ENCODE data around the gene FAM210A.
"Not testable (repeated sequence)": the region's sequence is repeated elsewhere in the genome, so short reads cannot be mapped to it uniquely, and the experiment has no call there.

Gene FAM210A

GRCh38 chr18:13700153-13700552 is 26.2 kb downstream of the FAM210A start:
- no peak for DNase-seq

DNA sequence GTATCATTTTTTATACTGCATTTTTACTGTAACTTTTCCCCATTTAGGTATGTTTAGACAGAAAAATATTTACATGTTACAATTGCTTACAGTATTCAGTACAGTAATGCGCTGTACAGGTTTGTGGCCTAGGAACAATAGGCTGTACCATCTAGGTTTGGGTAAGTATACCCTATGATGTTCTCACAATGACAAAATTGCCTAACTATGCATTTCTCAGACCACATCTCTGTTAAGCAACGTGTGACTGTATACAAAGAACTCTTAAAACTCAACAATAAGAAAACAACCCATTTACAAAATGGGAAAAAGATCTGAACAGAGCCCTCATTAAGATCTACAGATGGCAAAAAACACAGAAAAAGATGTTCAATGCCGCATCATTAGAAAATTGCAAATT is 29.4 kb downstream of the FAM210A start:
- DNase-seq = no peak

DNA sequence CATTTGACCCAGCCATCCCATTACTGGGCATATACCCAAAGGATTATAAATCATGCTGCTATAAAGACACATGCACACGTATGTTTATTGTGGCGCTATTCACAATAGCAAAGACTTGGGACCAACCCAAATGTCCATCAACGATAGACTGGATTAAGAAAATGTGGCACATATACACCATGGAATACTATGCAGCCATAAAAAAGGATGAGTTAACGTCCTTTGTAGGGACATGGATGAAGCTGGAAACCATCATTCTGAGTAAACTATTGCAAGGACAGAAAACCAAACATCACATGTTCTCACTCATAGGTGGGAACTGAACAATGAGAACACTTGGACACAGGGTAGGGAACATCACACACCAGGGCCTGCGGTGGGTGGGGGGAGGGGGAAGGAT is 31.0 kb downstream of the FAM210A start:
- DNase-seq = not testable (repeated sequence)

DNA sequence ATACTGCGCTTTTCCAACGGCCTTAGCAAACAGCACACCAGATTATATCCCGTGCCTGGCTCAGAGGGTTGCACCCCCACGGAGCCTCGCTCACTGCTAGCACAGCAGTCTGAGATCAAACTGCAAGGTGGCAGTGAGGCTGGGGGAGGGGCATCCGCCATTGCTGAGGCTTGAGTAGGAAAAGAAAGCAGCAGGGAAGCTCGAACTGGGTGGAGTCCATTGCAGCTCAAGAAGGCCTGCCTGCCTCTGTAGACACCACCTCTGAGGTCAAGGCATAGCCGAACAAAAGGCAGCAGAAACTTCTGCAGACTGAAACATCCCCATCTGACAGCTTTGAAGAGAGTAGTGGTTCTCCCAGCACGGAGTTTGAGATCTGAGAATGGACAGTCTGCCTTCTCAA is 36.3 kb downstream of the FAM210A start:
- not testable (repeated sequence) for DNase-seq

DNA sequence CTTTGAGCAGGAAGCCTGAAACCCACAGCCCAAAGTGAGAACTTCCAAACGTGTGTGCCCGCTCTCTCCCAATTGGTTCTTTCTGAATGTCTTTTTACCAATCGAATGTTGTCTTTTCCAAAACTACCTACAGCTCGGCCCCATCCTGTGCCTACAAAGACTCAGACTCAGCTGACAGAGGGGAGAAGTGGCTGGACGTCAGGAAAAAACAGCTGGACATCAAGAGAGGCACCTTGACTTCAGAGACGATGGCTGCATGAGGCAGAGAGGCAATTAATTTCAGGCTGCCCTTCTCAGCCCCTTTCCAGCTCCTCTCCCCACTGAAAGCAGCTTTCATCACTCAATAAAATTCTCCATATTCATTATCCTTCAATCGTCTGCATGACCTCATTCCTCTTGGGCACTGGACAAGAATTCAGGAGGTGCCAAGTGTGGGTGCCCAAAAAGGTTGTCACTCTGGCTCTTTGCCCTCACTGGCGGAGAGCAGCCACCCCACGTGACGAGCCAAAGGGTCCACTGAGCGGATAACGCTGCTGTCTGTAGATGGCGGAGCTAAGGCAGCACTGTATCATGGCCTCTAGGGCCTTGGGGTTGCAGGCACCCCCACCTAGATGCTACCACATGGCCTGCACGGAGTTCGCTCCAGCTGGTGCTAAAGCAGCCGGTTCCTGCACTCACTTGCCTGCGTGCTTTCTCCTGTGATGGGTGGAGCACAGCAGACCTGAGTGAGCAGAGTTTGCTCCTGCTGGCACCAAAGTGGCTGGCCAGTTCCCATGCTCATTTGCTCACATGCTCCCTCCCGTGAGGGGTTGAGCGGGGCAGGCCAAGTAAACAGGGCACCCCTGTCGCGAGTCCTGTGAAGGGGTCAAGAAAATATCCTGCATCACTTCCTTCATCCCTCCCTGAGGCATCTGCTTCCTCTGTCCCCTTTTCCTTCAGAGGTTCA is 37.9 kb downstream of the FAM210A start:
- DNase-seq = no peak

DNA sequence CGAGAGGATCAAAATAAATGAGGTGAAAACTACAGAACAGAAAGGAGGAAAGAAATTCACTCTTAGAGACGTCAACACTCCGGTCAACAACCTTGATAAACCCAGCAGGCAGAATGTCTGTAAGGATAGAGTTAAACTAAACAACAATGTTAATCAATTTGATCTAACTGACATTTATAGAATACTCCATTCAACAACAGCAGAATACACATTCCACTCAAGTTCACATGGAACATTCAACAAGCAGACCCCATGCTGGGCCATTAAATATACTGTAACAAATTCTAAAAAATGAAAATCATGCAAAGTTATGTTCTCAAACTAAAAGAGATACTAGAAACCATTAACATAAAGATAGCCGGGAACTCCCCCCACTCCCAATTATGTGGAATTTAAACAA is 41.8 kb downstream of the FAM210A start:
- no peak for DNase-seq

DNA sequence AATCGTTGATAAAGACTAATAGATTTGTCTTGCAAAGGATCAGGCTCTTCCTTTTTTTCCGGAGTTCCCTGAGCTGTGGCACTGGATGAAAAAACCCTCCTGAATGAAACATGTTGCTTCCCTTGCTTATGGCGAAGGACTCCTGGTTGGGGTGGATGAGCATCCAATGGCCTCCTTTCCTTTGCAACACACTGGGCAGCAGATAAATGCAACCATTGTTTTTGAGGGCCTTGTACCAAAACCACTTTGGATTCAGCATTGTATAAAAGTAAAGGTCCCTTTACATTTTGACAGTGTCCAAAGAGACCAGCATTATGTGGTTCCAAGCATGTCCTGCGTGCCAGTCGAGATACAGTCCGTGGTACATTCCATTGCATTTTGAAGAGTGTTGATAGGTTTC is 44.7 kb downstream of the FAM210A start:
- no peak for DNase-seq

- peak; percentile 39 for DNase-seq
Observed at GRCh38 chr18:13680612-13681011, 45.7 kb downstream of the FAM210A start.

- not testable (repeated sequence) for DNase-seq
Observed at GRCh38 chr18:13677350-13677749, 49.0 kb downstream of the FAM210A start.

- no peak for DNase-seq
Observed at GRCh38 chr18:13676471-13676870, 49.9 kb downstream of the FAM210A start.

DNA sequence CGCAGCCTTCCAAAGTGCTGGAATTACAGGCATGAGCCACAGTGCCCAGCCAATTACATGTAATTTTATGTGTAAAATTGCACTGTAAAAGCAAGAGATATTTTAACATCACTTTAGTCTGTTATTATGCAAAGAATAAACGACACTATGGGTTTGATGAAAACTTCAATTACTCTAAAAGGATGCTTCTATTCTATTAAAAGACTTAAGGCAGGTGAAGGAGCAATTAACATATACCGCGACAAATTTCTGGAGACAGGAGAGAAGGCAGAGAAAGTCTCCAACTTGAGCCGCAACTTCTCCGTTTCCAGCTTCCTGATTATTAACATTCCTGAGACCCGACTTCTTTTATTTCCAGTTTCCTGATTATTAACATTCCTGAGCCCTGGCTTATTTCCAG is 53.7 kb downstream of the FAM210A start:
- peak; percentile 25 for DNase-seq

DNA sequence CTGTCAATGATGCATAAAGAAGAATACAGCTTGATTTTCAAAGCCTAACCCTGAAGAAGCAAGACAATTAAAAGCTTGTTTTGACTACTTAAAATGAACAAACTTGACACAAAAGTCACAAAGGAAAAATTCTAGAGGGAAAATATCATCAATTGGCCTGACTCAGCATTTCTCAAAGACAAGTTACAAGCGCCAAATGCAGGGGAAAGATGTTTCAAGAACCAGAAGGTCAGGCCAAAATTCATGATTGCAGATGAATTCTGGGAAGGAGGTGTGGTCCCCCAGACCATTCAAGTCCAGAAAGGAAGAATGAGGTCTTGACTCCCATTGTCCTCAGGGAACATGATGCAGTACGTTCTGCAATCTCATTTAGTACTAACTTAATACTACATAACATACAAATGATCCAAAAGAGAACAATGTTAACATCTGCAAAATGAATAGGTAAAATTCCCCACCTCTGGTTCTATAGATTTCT is 64.5 kb downstream of the FAM210A start:
- no peak for DNase-seq

DNA sequence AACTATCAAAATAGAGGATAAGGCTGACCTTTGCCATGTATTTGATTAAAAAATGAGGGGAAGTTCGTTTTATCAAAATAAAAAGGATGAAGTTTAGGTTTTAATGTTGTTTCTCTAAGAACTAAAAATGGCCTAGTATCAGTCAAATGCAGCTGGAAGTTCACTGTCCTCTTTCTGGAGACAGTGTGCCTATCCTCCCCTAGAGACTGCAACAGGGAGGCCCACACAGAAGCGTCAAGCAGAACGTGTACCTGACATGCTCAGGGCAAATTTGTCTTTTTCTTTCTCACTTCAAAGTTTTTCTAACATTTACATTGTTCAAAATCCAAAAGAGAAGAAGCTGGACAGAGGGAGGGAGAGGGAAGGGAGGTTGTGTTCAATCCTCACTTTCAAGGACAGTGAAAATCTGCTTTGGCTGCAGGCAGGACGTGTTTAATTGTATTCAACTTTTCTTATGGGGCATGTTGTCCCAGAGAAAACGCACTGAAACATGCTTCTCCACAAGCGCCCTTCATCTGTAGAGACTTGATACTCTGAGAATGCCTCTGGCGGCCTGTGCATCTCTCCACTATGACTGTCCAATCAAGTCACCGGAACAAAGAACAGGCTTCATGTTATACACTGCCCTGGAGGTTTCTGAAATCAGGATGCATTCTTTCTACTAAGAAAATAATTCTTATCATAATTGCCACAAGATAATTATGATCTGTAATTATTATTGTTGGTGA is 65.1 kb downstream of the FAM210A start:
- no peak for DNase-seq

GRCh38 chr18:13660510-13660909 is 65.8 kb downstream of the FAM210A start:
- DNase-seq = no peak

DNA sequence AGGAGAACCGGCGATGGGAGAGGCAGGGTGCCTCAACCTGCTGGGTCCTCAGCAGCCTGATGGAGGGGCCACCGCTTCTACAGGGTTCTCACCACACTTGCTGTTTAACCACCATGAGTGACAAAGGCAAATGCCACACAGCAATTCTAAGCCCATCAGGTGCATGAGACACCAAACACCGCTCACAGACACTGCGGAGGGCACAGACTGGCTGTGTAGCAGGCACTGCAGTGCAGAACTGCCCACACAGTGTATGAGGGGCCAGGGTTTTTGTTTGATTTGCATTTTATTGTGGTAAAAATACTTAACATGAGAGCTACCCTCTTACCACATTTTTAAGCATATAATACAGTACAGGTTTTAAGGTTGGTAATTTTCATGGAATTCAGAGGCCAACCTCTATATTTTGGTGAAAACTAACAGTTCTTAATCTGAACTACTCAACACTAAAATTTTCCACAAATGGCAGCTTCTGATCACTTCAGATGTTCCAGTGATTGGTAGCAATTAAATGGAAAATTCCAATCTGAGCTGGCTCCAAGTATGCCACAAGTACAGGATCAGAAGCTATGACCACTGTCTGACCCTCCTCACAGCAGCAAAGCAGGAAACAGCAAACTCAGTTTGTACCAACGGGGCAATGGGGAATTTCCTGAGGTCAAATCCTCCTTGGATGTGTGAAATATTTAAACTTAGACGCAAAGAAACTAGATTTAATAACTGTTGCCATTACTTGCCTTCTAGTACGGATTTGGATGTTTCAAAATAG is 67.7 kb downstream of the FAM210A start:
- DNase-seq = no peak

GRCh38 chr18:13657974-13658373 is 68.4 kb downstream of the FAM210A start:
- no peak for DNase-seq

DNA sequence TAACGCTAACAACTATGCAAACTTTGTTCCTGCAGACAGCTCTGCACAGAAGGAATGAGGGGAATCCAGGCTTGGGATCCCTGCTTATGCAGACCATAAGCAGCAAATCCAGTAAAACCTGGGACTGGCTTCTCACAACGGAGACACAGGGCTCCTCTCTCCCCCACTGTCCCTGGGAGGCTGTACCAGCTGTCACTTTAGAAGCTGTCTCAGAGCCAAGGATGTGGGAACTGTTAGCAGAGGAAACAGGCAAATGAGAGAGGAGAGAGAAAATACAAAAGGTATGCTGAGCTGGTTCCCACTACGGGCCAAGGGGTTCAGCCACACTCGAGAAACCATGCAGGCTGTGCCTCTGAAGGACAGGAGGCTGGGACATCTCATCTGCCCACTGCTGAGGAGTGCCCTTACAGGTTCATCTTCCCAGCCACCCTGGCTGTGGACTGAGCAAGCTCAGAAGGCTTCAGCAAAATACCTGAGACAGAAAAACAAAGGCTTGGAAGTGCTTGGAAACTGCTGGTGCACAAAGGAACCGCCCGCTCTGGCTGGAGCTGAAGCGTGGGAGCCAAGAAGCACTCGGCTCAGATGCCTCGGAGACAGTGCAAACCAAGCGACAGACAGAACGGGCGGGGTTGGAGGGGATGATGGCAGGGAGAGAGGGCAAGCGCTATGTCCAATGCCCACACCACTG is 72.5 kb downstream of the FAM210A start:
- no peak for DNase-seq

- no peak for DNase-seq
Observed at GRCh38 chr18:13649397-13650390, 76.7 kb downstream of the FAM210A start.

DNA sequence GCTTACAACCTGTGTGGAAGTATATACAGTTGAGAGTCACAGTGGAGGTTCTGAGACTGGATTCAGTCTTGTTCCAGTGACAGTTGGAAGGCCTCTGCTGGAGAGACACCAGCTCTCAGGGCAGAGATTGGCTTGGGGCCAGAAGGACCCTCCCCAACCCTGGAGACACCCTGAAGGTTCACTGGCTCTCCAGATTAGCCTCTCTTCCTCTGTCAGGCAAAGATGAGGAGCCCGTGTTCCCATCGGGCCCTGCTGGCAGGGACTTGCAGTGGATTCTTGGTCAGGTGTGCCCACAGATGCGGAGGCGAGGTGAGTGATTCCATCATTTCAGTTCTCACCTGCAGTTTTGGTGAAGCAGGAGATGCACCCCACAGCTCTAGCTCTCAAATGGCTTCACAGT is 78.6 kb downstream of the FAM210A start:
- no peak for DNase-seq

- DNase-seq = no peak
Observed at GRCh38 chr18:13646633-13647032, 79.7 kb downstream of the FAM210A start.

- no peak for DNase-seq
Observed at GRCh38 chr18:13645093-13645492, 81.3 kb downstream of the FAM210A start.

Measured in RPMI8226 (cell line).